Measurements from ENCODE around the gene ST6GALNAC6. TPM values are rescaled to one million over a fixed set of nuclear protein-coding genes. Genes with fewer than 3 reads are reported as not detected.

Gene ST6GALNAC6
- total RNA-seq, 1 donor from 2014 or later: 14.3 TPM

DNA sequence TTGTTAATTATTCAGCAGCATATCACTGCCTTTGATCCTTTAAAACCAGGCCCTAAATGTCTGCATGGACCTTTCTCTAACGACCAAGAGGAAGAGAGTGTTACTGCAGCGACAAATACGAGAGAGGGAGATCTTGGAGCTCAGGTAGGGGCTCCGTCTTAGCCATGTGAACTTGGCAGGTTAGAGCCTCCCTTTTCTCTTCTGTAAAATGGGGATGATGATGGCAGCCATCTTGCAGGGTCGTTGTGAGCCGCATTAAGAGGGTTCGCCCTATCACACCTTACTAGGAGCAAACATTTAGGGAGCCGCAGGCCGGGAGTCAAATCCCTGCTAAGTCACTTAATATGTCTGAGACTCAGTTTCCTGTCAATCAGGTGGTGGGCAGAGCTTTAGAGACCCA is 46.6 kb downstream of the ST6GALNAC6 start:
- no peaks in the 10 kb centered on the region for H3K4me1 ChIP-seq
- Mint-ChIP-seq H3K4me1 (peaks cover 3% of the 10 kb centered on the region), H3K4me3 (no peak overlapping the region), H3K27ac (no peak overlapping the region), H3K36me3 (no peaks in the 10 kb centered on the region), H3K9me3 (peaks cover 10% of the 10 kb centered on the region), H3K27me3 (ENCODE audit: insufficient read depth, low read depth) (peaks cover 8% of the 10 kb centered on the region)
- no peak overlapping the region for H3K4me2 ChIP-seq
- H3K27ac ChIP-seq: no peak overlapping the region
- no peak overlapping the region for H3K9ac ChIP-seq
- H3K27me3 ChIP-seq: no peaks in the 10 kb centered on the region
- H3K4me3 ChIP-seq: no peak overlapping the region
- no peaks in the 10 kb centered on the region for H3K9me3 ChIP-seq (ENCODE audit: low read depth)
- no peak for DNase-seq (ENCODE audit: low spot score)
- H3K79me2 ChIP-seq (ENCODE audit: low read depth): no peaks in the 10 kb centered on the region
- H4K20me1 ChIP-seq (ENCODE audit: low read depth): no peaks in the 10 kb centered on the region
- no peak for TF ChIP-seq EZH2 (IDR thresholded peaks at IDR 0.05)
- TF ChIP-seq EZH2phosphoT487 (IDR thresholded peaks at IDR 0.05): no peak
- TF ChIP-seq, protein P1, sequence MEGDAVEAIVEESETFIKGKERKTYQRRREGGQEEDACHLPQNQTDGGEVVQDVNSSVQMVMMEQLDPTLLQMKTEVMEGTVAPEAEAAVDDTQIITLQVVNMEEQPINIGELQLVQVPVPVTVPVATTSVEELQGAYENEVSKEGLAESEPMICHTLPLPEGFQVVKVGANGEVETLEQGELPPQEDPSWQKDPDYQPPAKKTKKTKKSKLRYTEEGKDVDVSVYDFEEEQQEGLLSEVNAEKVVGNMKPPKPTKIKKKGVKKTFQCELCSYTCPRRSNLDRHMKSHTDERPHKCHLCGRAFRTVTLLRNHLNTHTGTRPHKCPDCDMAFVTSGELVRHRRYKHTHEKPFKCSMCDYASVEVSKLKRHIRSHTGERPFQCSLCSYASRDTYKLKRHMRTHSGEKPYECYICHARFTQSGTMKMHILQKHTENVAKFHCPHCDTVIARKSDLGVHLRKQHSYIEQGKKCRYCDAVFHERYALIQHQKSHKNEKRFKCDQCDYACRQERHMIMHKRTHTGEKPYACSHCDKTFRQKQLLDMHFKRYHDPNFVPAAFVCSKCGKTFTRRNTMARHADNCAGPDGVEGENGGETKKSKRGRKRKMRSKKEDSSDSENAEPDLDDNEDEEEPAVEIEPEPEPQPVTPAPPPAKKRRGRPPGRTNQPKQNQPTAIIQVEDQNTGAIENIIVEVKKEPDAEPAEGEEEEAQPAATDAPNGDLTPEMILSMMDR (IDR thresholded peaks at IDR 0.05): no peak
- no peak overlapping the region for H2AFZ ChIP-seq (replicated peaks)
- no peaks in the 10 kb centered on the region for H3F3A ChIP-seq (ENCODE audit: low read depth)
- H3K36me3 ChIP-seq: no peaks in the 10 kb centered on the region

DNA sequence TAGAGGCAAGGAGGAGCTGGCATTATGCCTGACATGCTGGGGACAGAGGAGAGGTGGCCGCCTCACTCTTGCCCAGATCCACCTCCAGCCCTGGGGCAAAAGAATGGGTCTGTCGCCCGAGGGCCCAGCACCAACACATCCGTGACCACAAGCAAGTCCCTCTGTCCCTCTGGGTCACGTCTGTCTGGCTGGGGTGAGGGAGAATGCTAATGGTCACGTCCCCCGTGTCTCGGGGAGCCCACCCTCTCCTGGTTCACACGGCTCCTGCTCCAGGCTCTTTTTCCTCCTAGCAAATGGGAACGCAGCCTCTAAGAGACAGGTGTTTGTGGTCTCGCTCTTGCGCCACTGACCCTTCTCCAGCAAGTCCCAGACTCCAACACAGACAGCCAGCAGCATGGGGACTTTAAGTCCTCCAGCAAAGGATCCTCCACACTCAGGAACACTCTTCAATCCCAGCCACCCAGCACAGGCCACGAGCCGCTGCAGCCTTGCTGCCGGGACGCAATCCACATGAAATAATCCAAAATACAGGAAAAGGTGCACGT is 49.0 kb downstream of the ST6GALNAC6 start:
- no peaks in the 10 kb centered on the region for H3K36me3 ChIP-seq
- H3K4me1 Mint-ChIP-seq: peaks cover 3% of the 10 kb centered on the region
- no peak overlapping the region for H3K27ac ChIP-seq
- H3K27me3 ChIP-seq: no peaks in the 10 kb centered on the region
- H3K79me2 ChIP-seq (ENCODE audit: low read depth): no peaks in the 10 kb centered on the region
- no peaks in the 10 kb centered on the region for H4K20me1 ChIP-seq (ENCODE audit: low read depth)
- peaks cover 3% of the 10 kb centered on the region for H3K27me3 Mint-ChIP-seq (ENCODE audit: insufficient read depth, low read depth)
- H3K9me3 Mint-ChIP-seq: peaks cover 10% of the 10 kb centered on the region
- no peaks in the 10 kb centered on the region for H3K36me3 Mint-ChIP-seq
- H3F3A ChIP-seq (ENCODE audit: low read depth): no peaks in the 10 kb centered on the region
- no peaks in the 10 kb centered on the region for H3K4me1 ChIP-seq
- H2AFZ ChIP-seq (replicated peaks): no peak overlapping the region
- H3K9me3 ChIP-seq (ENCODE audit: low read depth): no peaks in the 10 kb centered on the region
- no peak overlapping the region for H3K27ac Mint-ChIP-seq
- H3K4me3 Mint-ChIP-seq: no peak overlapping the region
- H3K4me3 ChIP-seq: no peak overlapping the region
- TF ChIP-seq, protein P1 (IDR thresholded peaks at IDR 0.05): no peak
- TF ChIP-seq EZH2phosphoT487 (IDR thresholded peaks at IDR 0.05): no peak
- no peak for TF ChIP-seq EZH2 (IDR thresholded peaks at IDR 0.05)
- DNase-seq (ENCODE audit: low spot score): no peak
- no peak overlapping the region for H3K9ac ChIP-seq
- H3K4me2 ChIP-seq: no peak overlapping the region

DNA sequence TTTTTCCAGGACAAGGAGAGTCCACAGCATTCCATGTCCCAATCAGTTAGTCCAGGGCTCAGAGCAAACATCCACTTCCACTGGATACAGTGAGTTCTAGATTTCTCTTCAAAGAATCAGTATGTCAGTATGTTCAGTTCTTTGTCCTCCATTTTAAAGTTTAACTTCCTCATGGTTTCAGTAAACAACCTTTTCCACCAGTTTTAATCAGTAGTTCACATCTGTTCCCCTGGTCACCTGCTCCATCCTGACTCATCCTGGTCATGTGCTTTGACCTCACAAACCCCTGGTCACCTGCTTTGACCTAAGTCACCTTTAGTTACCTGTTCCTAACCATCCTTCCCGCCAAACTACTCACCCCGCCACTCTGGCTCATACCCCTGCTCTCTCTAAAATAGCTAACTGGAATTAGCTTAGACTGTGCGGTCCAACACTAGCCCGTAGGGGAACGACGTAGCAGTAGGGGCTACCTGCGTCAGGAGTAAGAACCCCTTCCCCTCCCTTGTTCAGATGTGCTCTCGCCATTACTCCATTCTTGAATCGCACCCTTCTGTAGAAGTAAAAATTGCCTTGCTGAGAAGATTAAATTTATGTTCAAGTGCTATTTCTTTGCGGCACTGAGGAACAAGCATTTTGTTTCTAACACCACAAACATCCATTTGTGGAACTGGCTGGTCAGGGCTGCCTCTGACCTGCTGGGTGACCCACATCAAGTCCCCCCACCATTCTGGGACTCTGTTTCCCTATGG is 50.5 kb downstream of the ST6GALNAC6 start:
- Mint-ChIP-seq H3K27me3 (ENCODE audit: insufficient read depth, low read depth) (peaks cover 3% of the 10 kb centered on the region), H3K4me3 (peak overlapping the region; percentile 23), H3K27ac (peak overlapping the region; percentile 23), H3K4me1 (peaks cover 9% of the 10 kb centered on the region), H3K36me3 (no peaks in the 10 kb centered on the region), H3K9me3 (peaks cover 10% of the 10 kb centered on the region)
- no peak overlapping the region for H2AFZ ChIP-seq (replicated peaks)
- no peaks in the 10 kb centered on the region for H3K9me3 ChIP-seq (ENCODE audit: low read depth)
- TF ChIP-seq EZH2 (IDR thresholded peaks at IDR 0.05) (no peak), EZH2phosphoT487 (IDR thresholded peaks at IDR 0.05) (no peak)
- TF ChIP-seq, protein P1 (IDR thresholded peaks at IDR 0.05): no peak
- no peaks in the 10 kb centered on the region for H3K4me1 ChIP-seq
- H3K4me2 ChIP-seq: no peak overlapping the region
- H4K20me1 ChIP-seq (ENCODE audit: low read depth): no peaks in the 10 kb centered on the region
- no peaks in the 10 kb centered on the region for H3K27me3 ChIP-seq
- H3K36me3 ChIP-seq: no peaks in the 10 kb centered on the region
- H3K9ac ChIP-seq: no peak overlapping the region
- H3F3A ChIP-seq (ENCODE audit: low read depth): no peaks in the 10 kb centered on the region
- H3K79me2 ChIP-seq (ENCODE audit: low read depth): no peaks in the 10 kb centered on the region
- H3K4me3 ChIP-seq: no peak overlapping the region
- H3K27ac ChIP-seq: no peak overlapping the region
- no peak for DNase-seq (ENCODE audit: low spot score)

All from neural progenitor cell (in vitro differentiated cells).